ENCODE results near the gene ALDH3A2.
"Not testable (repeated sequence)": the region's sequence is repeated elsewhere in the genome, so short reads cannot be mapped to it uniquely, and the experiment has no call there.

ALDH3A2 gene

GRCh38 chr17:19678581-19679453 lies 30.3 kb downstream of the ALDH3A2 start:
- DNase-seq (ENCODE audit: low read depth in 2 of 2): no peak

GRCh38 chr17:19683117-19683516 lies 34.6 kb downstream of the ALDH3A2 start:
- no peak for DNase-seq (ENCODE audit: low read depth in 2 of 2)

GRCh38 chr17:19684909-19685580 lies 36.5 kb downstream of the ALDH3A2 start:
- not testable (repeated sequence) for DNase-seq (ENCODE audit: low read depth in 2 of 2)

- no peak for DNase-seq (ENCODE audit: low read depth in 2 of 2)
These were observed 38.0 kb downstream of the ALDH3A2 start for GRCh38 chr17:19686400-19687090.

DNA sequence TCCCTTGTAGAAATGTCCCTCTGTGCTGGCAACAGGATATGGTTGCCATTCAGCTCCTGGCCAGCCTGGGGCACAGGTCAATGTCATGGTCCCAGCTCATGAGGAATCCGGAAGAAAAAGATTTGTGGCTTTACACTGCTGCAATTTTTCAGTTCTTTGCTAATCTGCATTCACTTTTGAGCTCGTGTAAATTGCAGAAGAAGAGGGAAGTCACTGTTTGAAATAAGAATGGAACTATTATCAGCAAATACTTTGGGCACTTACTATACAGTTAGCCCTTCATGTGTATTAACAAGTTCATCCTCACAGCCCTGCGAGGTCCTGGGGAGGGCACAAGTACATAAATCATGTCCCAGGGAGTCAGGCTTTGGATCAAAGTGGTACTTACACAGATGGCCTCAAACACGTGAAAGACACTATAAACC lies 53.7 kb downstream of the ALDH3A2 start:
- no peak for DNase-seq (ENCODE audit: low read depth in 2 of 2)

DNA sequence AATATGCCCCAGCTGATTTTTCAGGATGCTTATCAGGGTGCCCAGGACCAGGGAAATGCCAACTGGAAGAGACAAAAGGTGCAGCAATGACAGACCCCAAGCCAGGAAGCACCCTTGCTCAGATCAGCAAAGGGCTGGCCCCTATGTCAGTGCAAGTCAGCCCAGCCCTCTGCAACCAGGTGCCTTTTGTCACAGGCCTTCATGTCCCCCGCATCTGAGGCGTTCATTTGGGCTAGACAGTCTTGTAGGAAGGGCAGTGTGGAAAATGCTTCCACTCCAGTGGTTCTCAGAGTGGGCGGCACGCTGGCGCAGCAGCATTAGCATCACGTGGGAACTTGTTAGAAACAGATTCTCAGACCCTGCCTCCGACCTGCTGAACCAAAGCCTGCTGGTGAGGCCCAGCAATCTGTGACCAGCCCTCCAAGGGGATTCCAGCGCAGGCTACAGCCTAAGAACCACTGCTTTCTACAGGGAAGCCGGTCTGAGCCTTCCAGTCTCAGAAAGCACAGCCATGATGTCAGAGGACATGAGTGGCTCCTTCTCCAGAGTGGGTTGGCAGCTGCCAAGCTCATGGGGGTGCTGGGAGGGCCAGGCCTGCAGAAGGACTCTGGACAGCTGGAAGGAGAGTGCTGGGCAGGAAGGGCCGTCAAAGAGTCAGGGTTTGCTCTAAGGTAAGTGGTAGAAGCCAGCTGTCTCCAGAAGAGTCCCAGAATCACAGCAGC lies 54.7 kb downstream of the ALDH3A2 start:
- no peak for DNase-seq (ENCODE audit: low read depth in 2 of 2)

- DNase-seq (ENCODE audit: low read depth in 2 of 2): no peak
These were observed 55.5 kb downstream of the ALDH3A2 start for GRCh38 chr17:19703828-19704613.

DNA sequence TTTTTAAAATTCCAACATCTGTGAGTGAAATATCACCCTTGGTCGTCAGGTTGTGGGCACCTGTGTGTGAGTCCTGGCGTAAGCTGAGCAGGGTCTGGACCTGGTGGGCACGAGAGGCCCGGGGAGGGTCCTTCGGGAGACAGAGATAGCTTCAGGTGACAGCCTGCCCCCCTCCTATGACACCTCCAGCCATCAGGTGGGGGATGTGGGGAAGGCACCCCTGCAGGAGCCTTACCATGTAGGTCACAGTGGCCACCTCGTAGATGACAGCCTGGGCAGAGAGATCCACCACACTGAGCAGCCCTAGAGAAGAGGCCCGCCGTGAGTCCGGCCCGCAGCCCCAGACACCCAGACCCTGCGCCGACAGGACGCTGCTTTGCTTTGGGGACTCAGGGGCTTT lies 56.6 kb downstream of the ALDH3A2 start:
- DNase-seq (ENCODE audit: low read depth in 2 of 2): no peak

GRCh38 chr17:19705771-19706770 lies 57.5 kb downstream of the ALDH3A2 start:
- DNase-seq (ENCODE audit: low read depth in 2 of 2): no peak

GRCh38 chr17:19706791-19707727 lies 58.5 kb downstream of the ALDH3A2 start:
- no peak for DNase-seq (ENCODE audit: low read depth in 2 of 2)

GRCh38 chr17:19707728-19708221 lies 59.2 kb downstream of the ALDH3A2 start:
- DNase-seq (ENCODE audit: low read depth in 2 of 2): no peak

- no peak for DNase-seq (ENCODE audit: low read depth in 2 of 2)
These were observed 60.1 kb downstream of the ALDH3A2 start for GRCh38 chr17:19708431-19709175.

DNA sequence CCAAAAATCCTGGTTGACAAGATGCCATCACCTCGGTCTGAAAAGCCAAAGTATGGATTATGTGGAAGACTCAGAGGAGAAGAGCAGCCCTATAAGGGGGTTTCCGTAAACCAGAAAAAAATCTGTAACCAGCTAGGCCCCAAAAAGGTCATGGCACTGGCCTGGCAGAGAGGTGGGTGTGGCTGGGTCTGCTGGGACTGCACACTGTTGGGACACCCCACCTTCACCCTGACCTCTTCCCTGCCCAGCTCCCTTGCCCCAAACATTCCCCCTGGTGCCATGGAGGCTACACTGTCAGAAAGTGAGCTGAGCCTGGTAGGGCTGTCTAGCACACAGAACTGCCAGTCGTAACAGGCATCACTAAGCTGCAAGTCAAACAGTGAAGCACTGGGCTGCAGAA lies 61.3 kb downstream of the ALDH3A2 start:
- DNase-seq (ENCODE audit: low read depth in 2 of 2): no peak

GRCh38 chr17:19712436-19713004 lies 64.0 kb downstream of the ALDH3A2 start:
- DNase-seq (ENCODE audit: low read depth in 2 of 2): no peak

DNA sequence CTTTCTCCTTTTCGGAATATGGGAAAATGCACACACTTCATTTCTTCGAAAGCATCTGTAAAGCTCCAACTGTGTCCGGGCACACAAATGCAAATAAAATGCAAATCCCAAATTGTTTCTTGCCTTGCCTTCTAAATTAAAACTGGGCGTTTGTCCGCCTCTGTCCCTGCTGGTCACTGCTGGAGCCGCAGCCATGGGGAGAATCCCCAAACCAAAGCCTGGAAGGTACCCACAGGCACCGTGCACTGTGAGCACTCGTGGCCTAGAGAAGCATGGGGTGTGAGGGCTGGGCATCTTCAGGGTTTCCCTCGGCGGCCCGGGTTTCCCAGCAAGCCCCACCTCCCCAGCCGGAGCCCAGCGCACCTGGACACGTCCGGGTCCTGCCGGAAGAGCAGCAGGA lies 64.9 kb downstream of the ALDH3A2 start:
- DNase-seq (ENCODE audit: low read depth in 2 of 2): no peak

DNA sequence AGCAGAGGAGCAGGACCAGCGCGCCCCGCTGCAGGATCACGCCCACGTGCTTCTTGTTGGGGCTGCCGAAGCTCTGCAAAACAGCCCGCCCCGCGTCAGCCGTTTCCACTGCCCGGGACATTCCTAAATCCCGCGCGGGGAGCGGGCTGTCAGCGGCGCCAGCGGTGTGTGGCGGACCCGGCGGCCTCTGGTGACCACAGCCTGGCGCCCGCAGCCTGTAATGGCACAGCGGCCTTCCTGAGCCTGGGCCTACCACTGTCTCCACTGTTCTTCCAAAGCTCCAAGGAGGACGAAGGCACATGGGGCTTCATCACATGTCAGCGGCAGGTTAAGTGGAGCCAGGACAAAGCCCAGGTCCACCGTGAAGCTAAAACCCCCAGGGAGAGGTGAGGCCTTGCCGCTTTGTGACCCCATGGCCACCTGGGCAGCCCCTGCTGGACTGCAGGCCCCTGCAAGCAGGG lies 65.4 kb downstream of the ALDH3A2 start:
- no peak for DNase-seq (ENCODE audit: low read depth in 2 of 2)

All from stimulated activated CD4-positive, alpha-beta T cell treated with anti-CD3 and anti-CD28 coated beads, Interleukin-4, amount 100 ng/mL, for 48 hours (primary cell).